ENCODE measurements around the gene KLHL2. TPM values are rescaled to one million over a fixed set of nuclear protein-coding genes. Genes with fewer than 3 reads are reported as not detected.

Gene KLHL2
- total RNA-seq, 4 donors from 2014 or later = 6.1 to 68.2 (median 26.2) TPM

DNA sequence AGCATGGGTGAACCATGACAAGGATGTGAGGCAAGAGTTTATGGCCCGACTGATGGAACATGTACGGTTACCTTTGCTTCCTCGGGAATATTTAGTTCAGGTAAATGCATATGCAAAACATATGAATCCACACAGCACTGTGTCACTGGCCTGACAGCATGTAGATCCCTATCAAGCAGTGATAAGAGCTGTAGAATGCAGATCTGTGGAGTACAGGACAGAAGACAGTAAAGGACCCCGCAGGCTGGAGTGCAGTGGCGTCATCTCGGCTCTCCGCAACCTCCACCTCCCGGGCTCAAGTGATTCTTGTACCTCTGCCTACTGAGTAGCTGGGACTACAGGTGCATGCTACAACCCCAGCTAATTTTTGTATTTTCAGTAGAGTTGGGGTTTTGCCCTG is 90.3 kb downstream of the KLHL2 start:
- no peak overlapping the region for H3K4me3 ChIP-seq
- no peaks in the 10 kb centered on the region for H3K36me3 ChIP-seq
- H3K9me3 ChIP-seq = no peaks in the 10 kb centered on the region
- no peaks in the 10 kb centered on the region for H3K27me3 ChIP-seq
- no peak overlapping the region for H3K27ac ChIP-seq
- no peaks in the 10 kb centered on the region for H3K4me1 ChIP-seq
- intact Hi-C loops (cut with DNase I; ENCODE audit: low total_unique reads) = no loop called here
- DNase-seq = no peak
- TF ChIP-seq, protein P1, sequence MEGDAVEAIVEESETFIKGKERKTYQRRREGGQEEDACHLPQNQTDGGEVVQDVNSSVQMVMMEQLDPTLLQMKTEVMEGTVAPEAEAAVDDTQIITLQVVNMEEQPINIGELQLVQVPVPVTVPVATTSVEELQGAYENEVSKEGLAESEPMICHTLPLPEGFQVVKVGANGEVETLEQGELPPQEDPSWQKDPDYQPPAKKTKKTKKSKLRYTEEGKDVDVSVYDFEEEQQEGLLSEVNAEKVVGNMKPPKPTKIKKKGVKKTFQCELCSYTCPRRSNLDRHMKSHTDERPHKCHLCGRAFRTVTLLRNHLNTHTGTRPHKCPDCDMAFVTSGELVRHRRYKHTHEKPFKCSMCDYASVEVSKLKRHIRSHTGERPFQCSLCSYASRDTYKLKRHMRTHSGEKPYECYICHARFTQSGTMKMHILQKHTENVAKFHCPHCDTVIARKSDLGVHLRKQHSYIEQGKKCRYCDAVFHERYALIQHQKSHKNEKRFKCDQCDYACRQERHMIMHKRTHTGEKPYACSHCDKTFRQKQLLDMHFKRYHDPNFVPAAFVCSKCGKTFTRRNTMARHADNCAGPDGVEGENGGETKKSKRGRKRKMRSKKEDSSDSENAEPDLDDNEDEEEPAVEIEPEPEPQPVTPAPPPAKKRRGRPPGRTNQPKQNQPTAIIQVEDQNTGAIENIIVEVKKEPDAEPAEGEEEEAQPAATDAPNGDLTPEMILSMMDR (IDR thresholded peaks at IDR 0.05) = no peak
- TF ChIP-seq POLR2A (IDR thresholded peaks at IDR 0.05) = no peak

DNA sequence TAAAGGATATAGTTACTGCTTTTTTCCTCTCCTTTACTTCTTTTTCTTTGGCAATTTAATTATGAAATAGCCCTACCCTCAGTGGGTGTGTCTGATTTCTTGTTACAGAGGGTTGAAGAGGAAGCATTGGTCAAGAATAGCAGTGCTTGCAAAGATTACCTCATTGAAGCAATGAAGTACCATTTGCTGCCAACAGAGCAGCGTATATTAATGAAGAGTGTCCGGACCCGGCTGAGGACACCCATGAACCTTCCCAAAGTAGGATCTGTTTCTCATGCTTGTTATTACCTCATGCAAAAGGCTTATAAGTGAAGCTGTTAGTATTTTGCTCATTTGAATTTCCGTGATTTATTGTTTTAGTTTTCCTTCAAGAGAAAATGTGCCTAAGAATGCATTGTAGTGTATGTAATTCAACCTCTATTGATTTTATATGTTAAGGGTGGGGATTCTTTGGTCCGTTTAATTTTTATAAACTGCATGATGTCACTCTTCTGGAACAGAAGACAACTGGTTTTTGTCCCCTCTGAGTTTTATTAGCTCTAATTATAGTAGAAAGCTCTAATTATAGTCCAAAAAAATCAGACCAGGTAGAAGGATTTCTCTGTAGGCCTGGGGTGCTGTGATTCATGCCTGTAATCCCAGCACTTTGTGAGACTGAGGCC is 92.2 kb downstream of the KLHL2 start:
- intact Hi-C loops (cut with DNase I; ENCODE audit: low total_unique reads) = no loop called here
- Histone ChIP-seq H3K4me1 (no peaks in the 10 kb centered on the region), H3K36me3 (no peaks in the 10 kb centered on the region), H3K9me3 (no peaks in the 10 kb centered on the region), H3K4me3 (no peak overlapping the region), H3K27ac (no peak overlapping the region), H3K27me3 (no peaks in the 10 kb centered on the region)
- TF ChIP-seq, protein P1 (IDR thresholded peaks at IDR 0.05) = no peak
- no peak for TF ChIP-seq POLR2A (IDR thresholded peaks at IDR 0.05)
- no peak for DNase-seq

DNA sequence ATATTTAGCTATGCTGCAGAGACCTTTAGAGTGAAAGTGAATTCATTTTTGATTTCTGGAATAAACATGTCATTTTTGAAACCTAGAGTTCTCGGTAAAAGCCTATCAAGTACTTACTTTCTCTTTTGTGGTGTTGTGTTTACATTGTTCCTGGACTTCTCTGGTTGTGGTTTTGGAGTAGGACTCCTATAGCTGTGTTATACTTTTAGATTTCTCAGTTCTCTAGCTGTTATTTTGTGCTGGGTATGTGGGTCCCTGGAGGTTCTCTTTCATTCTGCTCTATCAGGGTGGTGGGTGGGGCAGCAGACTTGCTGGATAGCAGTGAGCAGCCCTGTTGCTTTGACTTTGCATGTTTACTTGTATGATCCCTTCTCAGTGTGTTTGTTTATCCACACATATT is 94.5 kb downstream of the KLHL2 start:
- Histone ChIP-seq H3K36me3 (no peaks in the 10 kb centered on the region), H3K4me3 (no peak overlapping the region), H3K27me3 (no peaks in the 10 kb centered on the region), H3K4me1 (no peaks in the 10 kb centered on the region), H3K27ac (no peak overlapping the region), H3K9me3 (no peaks in the 10 kb centered on the region)
- intact Hi-C loops (cut with DNase I; ENCODE audit: low total_unique reads) = no loop called here
- no peak for TF ChIP-seq POLR2A (IDR thresholded peaks at IDR 0.05)
- TF ChIP-seq, protein P1 (IDR thresholded peaks at IDR 0.05) = no peak
- DNase-seq = no peak

DNA sequence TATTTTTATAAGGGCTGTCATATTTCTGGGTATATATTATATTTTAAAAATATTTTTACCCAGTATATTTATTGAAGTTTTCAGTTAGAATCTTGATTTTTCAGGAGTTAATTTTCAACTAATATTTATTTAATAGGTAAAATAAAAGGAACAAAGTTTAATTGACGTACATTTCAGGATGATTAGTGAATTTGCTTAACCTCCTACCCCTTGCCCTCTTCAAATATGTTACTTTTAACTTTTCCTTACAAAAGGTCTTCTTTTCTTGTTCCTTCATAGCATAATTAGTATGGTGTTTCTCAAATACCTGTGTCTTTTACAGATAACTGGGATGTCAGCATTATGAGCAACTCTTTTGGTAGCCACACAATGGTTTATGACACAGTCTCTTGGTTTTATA is 95.3 kb downstream of the KLHL2 start:
- intact Hi-C loops (cut with DNase I; ENCODE audit: low total_unique reads) = no loop called here
- Histone ChIP-seq H3K36me3 (no peaks in the 10 kb centered on the region), H3K27ac (no peak overlapping the region), H3K27me3 (no peaks in the 10 kb centered on the region), H3K4me1 (no peaks in the 10 kb centered on the region), H3K4me3 (no peak overlapping the region), H3K9me3 (no peaks in the 10 kb centered on the region)
- TF ChIP-seq, protein P1 (IDR thresholded peaks at IDR 0.05) = no peak
- no peak for TF ChIP-seq POLR2A (IDR thresholded peaks at IDR 0.05)
- no peak for DNase-seq

DNA sequence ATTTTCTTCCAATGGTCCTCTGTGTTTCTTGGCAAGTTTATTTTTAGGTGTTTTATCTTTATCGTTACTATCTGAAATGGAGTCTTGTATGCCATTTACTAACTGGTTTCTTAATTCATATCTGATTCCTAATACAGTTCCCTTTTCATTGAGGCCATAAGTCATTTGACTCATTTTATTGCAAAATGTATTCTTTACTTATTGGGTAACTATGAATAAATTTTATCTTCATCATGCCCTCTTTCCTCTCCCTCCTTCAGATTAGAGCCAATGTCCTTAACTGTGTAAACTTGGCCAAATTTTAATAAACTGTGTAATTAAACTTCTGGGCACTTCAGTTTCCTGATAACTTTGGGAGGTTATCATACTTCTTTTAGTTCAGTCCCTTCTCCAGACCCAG is 100.8 kb downstream of the KLHL2 start:
- Histone ChIP-seq H3K36me3 (no peaks in the 10 kb centered on the region), H3K4me3 (no peak overlapping the region), H3K27me3 (no peaks in the 10 kb centered on the region), H3K9me3 (no peaks in the 10 kb centered on the region), H3K27ac (no peak overlapping the region), H3K4me1 (no peaks in the 10 kb centered on the region)
- intact Hi-C loops (cut with DNase I; ENCODE audit: low total_unique reads) = no loop called here
- DNase-seq = no peak
- TF ChIP-seq POLR2A (IDR thresholded peaks at IDR 0.05) = no peak
- TF ChIP-seq, protein P1 (IDR thresholded peaks at IDR 0.05) = no peak
